Activated CD4-positive, alpha-beta T cell treated with anti-CD3 and anti-CD28 coated beads, Interleukin-2, amount 50 U/mL, for 48 hours (primary cell): ENCODE measurements around the gene SLC2A1.

ENCODE experiments used
- DNase-seq, 2 experiments: peaks; one replicate each; pipeline ENCODE4 v3.0.0-alpha.2; 2020

Gene SLC2A1

DNA sequence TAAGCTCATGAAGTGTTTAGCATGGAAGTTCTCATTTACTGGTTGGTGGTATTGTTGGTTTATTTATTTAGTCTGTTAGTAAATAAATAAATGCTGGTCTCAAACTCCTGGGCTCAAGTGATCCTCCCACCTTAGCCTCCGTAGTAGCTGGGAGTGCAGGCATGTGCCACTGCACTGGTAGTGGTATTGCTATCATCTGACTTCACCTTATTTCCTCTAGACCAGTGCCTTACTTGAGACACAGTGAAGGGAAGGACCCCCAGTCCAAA, 1.4 kb upstream of the SLC2A1 start:
- no peak for DNase-seq

DNA sequence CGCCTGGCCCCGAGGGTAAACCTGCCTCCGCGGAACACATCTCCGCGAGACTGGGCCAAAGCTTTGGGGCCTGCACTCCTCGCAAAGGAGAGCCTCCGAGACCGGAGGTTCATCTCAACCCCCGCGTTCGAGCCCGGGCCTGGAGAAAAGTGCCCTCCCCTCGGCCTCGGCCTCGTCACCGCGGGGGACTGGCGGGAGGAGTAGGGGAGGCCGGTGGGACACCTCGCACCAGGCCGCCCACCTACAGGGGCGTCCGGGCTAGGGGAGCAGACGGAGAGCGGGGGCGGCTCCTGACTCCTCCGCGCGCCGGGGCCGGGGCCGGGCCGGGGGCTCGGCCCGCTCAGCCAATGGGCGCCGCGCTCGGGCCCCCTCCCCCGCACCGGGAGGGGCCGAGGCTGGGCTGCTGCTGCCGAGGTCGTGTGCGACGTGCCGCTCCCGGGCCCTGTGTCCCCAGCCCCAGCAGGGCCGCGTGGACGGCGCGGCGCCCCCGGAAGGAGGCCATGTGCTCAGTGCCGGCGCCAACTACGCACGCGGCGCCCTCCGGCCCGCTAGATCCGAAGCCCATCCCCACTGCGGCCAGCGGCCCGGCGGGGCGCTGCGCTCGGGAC, 684 bp downstream of the SLC2A1 start:
- DNase-seq = peak; percentile 69 to 77

DNA sequence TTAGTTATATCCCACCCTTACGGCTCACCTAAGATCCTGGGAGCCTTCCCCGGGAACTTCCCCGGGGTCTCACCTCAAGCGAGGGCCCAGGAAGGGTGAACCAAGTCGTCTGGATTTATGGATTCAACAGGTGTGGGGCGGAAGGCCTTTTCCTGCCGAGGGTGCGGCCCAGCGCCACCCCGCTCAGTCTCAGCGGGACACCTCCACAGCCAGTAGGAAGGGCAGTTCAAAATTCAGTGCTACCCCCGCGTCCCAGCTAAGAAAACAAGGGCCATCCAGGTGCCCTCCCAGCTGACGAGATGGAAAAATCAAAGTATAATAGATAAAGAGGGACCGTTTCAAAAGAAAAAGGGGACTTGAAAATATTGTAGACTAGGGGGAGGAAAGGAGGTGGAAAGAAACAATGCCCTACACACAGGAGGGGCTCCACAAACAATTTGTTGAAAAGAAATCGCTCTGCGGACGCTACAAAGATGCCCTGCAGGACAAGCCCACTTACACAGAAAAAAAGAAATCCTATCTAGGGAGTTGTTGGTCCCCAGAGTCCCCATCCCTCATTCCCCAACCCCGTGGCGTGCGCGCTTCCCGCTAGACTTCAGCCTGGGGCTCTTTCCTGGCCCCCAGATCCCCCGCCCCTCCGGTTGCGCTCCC, 1.3 kb downstream of the SLC2A1 start:
- DNase-seq = no peak

DNA sequence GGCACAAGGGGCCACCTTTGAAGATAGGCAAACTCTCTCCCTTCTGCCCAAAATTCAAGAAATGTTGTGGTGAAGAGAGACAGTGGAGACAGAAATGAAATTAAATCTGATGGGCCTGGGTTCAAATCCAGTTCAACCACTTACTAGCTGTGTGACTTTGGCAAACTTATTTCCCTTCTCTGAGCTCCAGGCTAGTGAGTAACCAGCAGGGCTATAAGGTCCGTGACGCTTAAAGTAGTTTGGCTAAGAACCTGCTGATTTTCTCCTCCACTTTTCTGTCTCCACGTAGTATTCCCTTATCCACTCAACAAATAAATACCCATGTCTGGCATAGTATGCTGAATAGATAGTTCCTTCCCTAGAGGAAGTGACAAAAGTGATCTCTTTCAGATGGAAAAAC, 1.9 kb downstream of the SLC2A1 start:
- DNase-seq = no peak

DNA sequence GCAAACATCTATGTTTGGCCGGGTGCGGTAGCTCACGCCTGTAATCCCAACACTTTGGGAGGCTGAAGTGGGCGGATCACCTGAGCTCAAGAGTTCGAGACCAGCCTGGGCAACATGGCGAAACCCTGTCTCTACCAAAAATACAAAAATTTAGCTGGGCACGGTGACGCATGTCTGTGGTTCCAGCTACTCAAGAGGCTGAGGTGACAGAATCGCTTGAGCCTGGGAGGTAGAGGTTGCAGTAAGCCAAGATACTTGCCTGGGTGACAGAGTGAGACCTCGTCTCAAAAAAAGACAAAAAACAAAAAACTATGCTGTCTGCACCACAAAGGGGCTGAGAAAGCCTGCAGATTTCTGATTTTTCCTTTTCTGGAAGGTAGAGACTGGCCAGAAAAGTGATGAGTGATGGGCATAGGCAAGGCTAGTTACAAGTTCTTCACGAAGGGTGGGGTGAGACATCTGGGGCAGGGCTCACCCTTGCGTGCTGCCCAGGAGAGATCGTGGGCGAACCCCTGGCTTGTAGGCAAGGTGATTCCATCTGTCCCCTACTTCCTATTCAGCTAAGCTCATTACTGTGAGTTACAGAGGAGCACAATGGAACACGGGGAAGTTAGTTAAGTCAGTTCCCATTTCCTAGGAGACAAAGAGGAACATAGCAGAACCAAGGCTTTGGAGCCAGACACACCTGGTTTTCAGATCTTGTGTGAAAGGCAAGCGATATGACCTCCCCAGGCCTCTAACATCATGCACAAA, 3.2 kb downstream of the SLC2A1 start:
- no peak for DNase-seq

DNA sequence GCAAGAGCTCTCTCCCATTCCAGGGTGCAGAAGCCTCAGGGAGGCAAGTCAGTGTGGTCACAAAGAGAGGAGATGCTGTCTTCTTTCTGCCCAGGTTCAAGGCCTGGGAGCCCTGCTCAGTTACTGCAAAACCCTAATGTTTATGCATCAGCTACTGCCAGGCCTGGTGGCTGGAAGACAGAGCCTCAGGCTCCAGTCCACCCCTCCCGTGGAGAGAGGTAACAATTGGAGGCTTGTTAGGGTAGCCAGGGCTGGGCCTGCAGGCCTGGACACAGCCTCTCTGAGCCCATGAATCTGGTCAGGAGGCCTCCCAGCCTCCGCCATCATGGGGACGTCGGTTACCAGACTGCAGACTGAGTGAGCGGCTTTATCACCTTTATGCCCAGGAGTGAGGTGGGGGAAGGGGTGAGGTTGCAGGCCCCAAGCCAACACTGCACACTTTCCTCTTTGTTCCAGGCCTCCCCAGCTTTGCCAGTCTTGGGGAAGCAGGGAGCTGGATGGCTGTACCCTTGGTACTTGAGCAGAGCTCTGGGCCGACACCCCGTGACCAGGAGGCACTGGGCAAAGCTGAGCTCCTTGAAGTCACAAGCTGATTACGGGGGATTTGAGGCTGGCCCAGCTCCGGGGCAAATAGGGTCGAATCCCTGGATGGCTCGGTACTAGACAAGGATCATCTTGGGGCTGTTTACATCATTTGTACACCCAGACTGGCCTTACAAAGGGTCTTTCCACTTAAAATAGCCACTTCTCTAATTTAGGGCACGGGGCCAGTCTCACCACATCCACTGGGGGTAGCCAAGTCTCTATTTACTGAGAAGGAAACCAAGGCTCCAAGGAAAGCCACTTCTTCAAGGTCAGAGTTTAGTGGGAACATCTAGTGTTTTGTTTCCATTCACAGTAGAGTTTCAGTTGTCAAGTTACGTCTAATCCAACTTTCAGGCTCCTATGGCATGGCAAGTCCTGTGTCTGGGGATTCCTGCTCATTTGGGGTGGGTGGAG, 5.2 kb downstream of the SLC2A1 start:
- no peak for DNase-seq

DNA sequence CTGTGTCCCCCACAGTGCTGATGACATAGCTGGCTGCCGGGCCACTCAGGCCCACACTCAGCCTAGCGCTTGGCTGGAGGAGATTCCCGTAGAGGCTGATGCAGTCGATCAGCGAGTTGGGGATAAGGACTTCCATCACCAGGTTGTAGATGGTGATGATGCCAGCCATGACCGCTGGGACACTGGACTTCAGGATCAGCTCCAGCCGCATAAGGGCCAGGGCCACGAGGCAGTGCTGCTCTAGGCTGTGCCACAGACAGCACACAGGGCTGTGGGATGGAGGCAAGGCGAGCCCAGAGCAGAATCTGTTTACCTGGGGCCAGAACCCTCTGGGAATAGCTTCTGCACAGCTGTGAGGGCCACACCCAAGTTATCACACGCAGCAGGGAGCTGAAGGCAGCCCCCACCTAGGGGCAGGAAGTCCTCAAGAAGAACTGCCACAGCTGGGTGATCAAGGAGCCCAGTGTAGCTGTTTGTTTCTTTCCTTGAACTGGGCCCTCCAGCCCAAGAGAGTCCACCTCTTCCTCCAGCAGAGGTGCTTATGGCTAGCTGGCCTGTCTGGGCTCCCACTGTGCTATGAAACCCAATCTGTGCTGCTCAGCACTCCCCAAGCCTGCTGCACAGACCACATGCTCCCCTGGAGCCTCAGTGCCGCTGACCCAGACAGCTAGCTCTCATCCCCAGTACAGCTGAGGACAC, 6.2 kb downstream of the SLC2A1 start:
- no peak for DNase-seq

DNA sequence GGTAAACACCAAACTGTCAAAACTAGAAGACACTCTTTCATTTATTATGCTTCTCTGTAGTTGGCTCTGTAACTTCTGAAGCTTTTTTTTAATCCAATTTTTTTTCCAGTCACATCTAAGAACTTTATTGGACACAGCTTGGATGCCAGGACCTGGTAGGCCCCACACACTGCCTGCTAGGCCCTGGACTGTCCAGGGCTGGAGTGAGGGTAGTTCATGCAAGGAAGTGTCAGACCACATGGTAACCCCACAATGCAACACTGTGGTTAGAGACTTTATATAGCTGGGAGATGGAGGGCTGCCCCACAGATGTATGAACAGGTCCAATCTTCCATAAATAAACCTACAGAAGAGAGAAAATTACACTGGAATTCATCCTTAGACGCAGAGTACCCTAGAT, 7.1 kb downstream of the SLC2A1 start:
- DNase-seq = no peak

DNA sequence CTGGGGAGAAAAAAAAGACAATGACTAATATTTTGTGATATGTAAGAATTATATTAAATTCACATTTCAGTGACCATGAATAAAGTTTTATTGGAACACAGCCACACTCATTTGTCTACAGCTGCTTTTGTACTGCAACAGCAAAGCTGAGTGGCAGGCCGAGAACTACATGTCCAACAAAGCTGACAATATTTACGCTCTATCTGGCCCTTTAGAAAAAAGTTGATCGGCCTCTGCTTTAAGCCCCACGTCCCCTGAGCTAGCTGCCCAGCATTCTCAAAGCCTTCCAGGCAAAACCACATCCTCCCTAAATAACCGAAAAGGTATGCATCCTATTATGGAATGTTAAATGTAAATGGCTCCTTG, 8.6 kb downstream of the SLC2A1 start:
- DNase-seq = no peak

DNA sequence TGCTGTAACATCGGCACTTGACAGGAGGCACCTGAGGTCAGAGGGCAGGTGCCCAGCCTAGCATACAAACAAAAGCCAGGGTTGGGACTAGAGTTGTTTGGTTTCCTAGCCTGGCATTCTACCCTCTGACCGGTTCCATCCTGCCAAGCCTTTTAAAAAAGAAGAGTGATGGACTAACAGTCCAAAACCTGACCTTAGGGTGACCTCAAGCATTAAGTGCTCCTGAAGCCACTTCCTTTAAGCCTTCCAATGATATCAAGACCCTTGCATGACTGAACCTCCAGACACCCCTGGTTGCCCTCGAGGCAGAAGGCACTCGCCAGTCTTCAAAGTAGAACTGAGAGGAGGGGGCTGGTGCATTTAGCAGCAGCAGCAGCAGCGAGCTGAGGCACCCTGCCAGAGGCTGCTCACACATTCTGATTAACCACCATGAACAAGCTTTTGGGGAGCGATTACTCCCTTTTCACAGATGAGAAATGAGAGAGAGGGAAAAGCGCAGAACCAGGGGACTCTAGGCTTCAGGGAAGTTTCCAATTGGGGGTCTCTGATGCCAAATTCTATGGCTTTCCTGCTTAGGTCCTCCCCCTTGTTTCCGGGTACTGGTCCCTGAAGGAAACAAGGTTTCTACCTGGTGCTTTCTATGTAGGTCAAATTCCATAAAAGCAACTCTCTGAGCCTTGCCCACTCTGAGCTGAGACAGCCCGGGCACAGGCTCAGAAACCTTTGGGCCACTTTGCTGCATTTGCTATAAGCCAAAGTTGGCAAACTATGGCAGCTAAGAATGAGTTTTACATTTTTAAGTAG, 9.2 kb downstream of the SLC2A1 start:
- no peak for DNase-seq

DNA sequence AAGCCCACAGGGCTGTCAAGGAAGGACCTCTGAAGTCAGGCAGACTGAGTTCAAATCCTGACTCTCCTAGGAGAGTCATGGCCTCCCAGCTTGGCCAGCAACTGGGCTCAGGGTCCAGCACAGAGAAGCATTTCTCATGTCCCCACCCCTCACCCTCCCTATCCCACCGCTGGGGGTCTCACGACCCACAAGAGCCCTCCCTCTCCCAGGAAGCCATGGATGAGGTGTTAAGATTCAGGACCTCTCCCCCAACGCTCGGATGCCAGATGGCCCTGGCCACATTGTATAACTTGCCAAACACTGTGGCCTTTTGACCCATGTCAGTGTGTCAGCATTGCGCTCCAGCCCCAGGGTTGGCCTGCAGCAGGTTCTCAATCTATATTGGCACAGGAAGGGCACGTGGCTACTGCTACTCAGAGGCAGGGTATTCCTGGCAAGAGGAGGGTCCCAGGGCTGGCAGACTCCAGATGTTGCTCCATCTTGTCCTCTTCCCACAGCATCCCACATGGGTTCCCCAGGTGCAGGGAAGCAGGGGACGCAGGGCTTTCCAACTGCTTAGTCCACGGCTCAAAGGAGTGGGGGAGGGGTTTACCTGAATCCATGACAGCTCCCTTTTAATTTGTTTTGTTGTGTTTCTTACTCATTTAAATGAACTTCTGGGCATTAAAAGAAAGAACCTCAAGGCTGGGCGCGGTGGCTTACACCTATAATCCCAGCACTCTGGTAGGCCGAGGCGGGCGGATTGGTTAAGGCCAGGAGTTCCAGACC, 10.5 kb downstream of the SLC2A1 start:
- DNase-seq = no peak

DNA sequence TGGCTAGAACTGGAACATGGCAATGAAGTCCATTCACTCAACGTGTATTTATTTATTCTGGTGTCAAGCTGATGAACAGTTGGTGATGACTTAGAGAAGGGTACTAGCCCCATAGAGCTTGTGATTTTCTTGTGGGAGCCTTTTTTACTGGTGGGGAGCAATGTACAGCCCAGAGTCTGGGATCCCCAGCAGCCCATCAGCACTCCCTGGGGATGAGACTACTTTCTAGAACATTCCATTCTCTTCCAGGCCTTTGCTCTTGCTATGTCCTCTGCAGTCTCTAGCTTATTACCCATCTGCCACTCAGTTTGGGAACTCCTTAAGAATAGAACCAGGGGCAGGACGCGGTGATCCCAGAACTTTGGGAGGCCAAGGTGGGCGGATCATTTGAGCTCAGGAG, 11.6 kb downstream of the SLC2A1 start:
- no peak for DNase-seq

DNA sequence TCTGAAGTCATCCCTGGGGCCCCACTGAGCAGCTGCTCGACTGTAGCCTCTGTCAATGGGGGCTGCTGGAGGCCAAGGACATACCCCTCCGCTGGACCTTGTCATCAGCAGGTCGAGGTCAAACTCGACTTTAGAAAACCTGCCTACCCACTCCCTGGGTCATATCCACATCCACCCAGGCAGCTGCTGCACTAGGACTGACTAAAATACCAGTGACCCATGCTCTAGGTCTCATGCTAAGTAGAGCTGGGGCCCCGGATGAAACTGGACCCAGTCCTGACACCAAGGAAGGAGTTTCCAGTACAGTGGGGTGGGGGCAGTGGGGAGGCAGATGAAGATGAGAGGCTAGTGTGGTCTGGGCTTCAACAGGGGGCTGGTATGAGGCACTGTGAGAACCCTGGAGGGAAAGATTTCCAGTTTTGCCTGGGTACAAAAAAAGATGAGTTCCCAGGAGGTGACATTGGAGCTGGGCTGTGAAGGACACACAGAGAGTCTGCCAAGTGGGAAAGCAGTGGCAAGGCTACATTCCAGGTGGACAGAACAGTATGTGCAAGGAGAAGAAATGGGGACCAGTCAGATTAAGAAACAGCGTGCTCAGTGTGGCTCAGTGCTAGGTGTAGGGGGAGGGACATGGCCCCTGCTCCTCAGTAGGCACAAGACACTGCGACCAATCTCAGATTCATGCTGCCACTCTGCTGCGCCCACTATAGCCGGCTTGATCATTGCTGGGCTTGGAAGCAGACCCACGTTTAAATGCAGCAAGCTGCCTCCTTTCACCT, 12.4 kb downstream of the SLC2A1 start:
- no peak for DNase-seq

DNA sequence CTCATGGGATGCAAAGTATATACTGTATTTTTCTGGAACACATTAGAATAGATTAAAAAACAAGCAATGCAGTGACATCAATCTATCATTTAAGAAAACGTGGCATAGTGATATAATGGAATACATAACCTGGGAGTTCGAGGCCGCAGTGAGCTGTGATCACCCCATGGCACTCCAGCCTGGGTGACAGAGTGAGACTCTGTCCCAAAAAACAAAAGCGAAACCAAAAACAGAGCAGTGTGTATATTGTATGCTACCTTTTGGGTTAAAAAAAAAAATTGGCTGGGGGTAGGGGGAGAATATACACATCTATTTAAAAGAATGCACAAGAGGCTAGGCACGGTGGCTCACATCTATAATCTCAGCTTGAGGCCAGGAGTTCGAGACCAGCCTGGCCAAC, 13.5 kb downstream of the SLC2A1 start:
- no peak for DNase-seq

DNA sequence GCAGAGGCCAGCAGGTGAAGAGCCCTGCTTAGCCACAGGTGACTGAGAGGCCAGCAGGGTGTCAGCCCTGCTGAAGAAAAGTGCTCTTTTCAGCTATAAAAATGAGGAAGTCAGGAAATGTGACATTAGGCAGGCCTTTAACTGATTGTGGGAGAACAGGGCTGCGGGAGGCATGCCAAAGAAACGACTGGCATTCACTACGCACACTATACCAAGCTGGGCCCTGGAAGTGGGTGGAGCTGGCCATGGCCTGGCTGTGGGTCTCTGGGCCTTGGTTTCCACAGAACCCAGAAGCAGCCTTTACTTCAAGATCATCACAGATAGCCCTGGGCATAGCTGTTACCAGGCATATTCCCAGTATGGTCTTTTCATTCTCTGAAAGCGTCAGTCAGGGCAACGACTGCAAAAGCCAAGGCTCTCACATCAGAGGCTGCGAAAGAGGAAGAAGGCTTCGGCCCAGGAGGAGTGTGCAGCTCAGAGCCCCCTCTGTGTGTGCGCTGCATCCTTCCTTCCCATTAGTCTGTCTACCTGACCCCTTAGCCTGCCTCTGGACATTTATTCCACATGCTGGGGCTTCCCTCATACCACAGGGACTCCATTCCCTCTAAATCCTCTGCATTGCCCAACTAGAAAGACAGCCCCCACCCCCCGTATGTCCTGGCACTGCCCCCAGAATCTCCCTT, 14.3 kb downstream of the SLC2A1 start:
- no peak for DNase-seq

DNA sequence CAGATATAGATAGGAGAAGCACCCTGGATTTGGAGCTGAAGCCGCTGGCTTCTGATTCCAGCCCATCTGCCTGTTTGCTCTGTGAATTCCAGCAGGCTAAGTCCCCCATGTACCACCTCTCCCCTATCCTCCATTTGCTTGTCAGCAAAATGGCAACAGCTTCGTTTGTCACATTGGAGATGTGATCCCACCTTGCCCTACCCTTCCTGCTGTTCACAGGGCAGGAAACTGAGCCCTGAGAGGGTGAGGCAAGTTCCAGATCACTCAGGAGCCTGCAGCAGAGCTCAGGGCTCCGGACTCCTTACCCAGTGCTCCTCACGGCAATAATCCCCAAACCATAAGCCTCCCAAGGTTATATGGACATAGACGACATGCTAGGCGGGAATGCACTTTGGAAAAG, 14.9 kb downstream of the SLC2A1 start:
- no peak for DNase-seq

DNA sequence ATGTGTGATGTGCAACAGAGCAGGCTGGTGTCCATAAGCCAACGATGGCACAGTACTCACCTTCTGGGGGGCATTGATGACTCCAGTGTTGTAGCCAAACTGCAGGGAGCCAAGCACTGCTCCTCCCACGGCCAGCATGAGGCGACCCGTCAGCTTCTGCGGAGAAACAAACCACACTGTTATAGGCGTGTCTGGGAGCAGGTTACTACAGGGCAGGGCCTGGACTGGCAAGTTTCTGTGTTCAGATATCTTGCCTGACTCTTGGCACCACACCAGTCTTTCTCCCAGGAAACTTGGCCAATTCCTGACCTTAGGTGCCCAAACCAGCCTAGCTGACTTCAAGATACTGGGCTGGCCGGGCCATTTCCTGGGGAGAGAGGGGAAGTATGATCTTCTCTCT, 15.5 kb downstream of the SLC2A1 start:
- no peak for DNase-seq

DNA sequence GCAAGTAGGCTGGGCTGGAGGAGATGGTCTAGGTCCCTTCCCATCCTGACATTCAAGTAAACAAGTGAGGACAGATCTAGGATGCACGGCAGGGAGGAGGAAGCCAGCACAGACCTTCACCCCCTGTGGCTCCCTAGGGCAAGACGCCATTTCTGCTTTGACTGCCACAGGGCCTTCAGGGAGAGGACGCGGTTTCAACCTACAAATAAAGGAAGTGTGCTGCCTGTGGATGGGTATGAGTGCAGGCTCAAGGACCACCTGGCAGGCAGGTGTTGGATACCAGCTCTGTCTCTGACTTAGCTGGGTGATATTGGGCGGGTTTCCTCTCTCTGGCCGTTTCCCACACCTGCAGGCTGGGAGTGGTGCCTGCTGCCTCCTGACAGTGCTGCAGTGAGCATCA, 16.2 kb downstream of the SLC2A1 start:
- no peak for DNase-seq

DNA sequence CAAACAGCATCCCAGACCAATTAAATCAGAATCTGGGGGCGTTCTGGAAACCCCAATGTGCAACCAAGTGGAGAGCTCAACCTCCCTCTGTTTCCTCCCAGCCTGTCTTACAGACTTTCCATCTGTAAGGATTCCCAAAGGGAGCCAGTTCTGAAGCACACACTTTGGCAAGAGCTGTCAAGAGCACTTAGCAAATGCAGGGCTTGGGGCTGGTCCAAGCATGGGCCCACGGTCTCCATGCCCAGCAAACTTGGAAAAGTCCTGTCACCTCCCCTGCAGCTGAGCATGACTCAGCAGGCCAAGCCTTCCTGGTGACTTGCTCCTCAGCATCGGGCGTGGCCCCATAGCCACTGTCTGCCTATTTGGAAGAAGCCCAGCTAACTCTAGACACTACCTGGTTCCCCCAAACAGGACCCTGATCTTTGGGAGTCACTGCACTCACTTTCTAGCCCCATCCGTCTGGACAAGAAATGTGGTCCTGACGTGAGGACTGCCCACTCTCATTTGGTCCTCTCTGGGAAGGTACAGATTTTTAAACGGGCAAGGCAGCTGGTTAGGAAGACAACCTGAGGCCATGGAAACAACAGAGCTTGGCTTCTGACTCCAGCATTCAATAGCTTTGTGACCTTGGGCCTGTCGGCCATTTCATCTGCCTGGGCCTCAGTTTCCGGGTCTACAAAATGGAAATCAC, 16.9 kb downstream of the SLC2A1 start:
- DNase-seq = peak; percentile 40 to 59
